ENCODE results near the gene THRB. TPM values are rescaled to one million over a fixed set of nuclear protein-coding genes. Genes with fewer than 3 reads are reported as not detected.

THRB gene
- total RNA-seq, 1 experiment from 2014 or later, result 13.5 TPM

- BruUV-seq (replicated peaks), result no TSS peak
- no peaks in the 10 kb centered on the region for H3K36me3 Mint-ChIP-seq (ENCODE audit: insufficient read depth, unreplicated experiment)
- CTCF ChIA-PET, result no interaction called here
- no peak overlapping the region for H3K4me3 Mint-ChIP-seq (ENCODE audit: low read depth, unreplicated experiment)
- intact Hi-C loops (cut with micrococcal nuclease; ENCODE audit: unreplicated experiment), result no loop called here
- no peaks in the 10 kb centered on the region for H3K9me3 Mint-ChIP-seq (ENCODE audit: low read depth, unreplicated experiment)
- DNase-seq, result no peak
- H3K27ac Mint-ChIP-seq (ENCODE audit: unreplicated experiment), result no peak overlapping the region
- no peaks in the 10 kb centered on the region for H3K4me1 Mint-ChIP-seq (ENCODE audit: low read depth, unreplicated experiment)
- no peaks in the 10 kb centered on the region for H3K27me3 Mint-ChIP-seq (ENCODE audit: unreplicated experiment)
- TF ChIP-seq CTCF (IDR thresholded peaks at IDR 0.05; ENCODE audit: unreplicated experiment), result no peak
Observed at GRCh38 chr3:24258727-24259600, 235.7 kb downstream of the THRB start.

- CTCF ChIA-PET, result no interaction called here
Observed at GRCh38 chr3:24258260-24258659, 236.4 kb downstream of the THRB start.

DNA sequence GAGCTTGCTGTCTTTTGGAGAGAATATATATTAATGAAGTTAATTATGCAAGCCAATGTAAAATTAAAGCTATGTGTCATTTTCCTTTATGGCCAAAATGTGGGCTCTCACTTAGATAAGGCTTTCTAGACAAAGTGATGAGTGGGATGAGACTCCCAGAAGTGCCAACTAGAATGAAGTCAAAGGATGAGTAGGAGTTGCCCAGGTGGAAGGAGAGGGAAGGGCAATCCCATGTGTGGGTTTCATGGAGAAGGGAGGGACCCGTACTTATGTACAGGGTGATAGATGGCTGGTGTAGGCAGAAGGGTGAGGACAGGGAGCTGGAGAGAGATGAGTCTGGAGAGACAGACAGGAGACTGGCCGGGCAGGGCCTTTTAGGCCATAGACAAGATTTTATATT is 239.2 kb downstream of the THRB start:
- no peaks in the 10 kb centered on the region for H3K36me3 Mint-ChIP-seq (ENCODE audit: insufficient read depth, unreplicated experiment)
- no peaks in the 10 kb centered on the region for H3K4me1 Mint-ChIP-seq (ENCODE audit: low read depth, unreplicated experiment)
- intact Hi-C loops (cut with micrococcal nuclease; ENCODE audit: unreplicated experiment), result no loop called here
- no peaks in the 10 kb centered on the region for H3K9me3 Mint-ChIP-seq (ENCODE audit: low read depth, unreplicated experiment)
- no peak for TF ChIP-seq CTCF (IDR thresholded peaks at IDR 0.05; ENCODE audit: unreplicated experiment)
- DNase-seq, result no peak
- H3K4me3 Mint-ChIP-seq (ENCODE audit: low read depth, unreplicated experiment), result no peak overlapping the region
- H3K27ac Mint-ChIP-seq (ENCODE audit: unreplicated experiment), result no peak overlapping the region
- no TSS peak for BruUV-seq (replicated peaks)
- H3K27me3 Mint-ChIP-seq (ENCODE audit: unreplicated experiment), result no peaks in the 10 kb centered on the region
- CTCF ChIA-PET, result interaction anchor here (1.6 kb wide), 1 partner anchor 14 kb away, joined by 4 read pairs; no protein-coding TSS in a partner anchor

More at GRCh38 chr3:24258260-24258659, 236.4 kb downstream of the THRB start:
- no peaks in the 10 kb centered on the region for H3K36me3 Mint-ChIP-seq (ENCODE audit: insufficient read depth, unreplicated experiment)
- H3K9me3 Mint-ChIP-seq (ENCODE audit: low read depth, unreplicated experiment), result no peaks in the 10 kb centered on the region
- no peaks in the 10 kb centered on the region for H3K27me3 Mint-ChIP-seq (ENCODE audit: unreplicated experiment)
- TF ChIP-seq CTCF (IDR thresholded peaks at IDR 0.05; ENCODE audit: unreplicated experiment), result no peak
- DNase-seq, result no peak
- no peak overlapping the region for H3K4me3 Mint-ChIP-seq (ENCODE audit: low read depth, unreplicated experiment)
- no TSS peak for BruUV-seq (replicated peaks)
- H3K27ac Mint-ChIP-seq (ENCODE audit: unreplicated experiment), result no peak overlapping the region
- intact Hi-C loops (cut with micrococcal nuclease; ENCODE audit: unreplicated experiment), result no loop called here
- no peaks in the 10 kb centered on the region for H3K4me1 Mint-ChIP-seq (ENCODE audit: low read depth, unreplicated experiment)

GRCh38 chr3:24254649-24255048 is 240.0 kb downstream of the THRB start:
- no peak for TF ChIP-seq CTCF (IDR thresholded peaks at IDR 0.05; ENCODE audit: unreplicated experiment)
- Mint-ChIP-seq H3K4me1 (ENCODE audit: low read depth, unreplicated experiment) (no peaks in the 10 kb centered on the region), H3K9me3 (ENCODE audit: low read depth, unreplicated experiment) (no peaks in the 10 kb centered on the region), H3K4me3 (ENCODE audit: low read depth, unreplicated experiment) (no peak overlapping the region), H3K27ac (ENCODE audit: unreplicated experiment) (no peak overlapping the region), H3K36me3 (ENCODE audit: insufficient read depth, unreplicated experiment) (no peaks in the 10 kb centered on the region), H3K27me3 (ENCODE audit: unreplicated experiment) (no peaks in the 10 kb centered on the region)
- no peak for DNase-seq
- CTCF ChIA-PET, result interaction anchor here (0.6 to 1.6 kb wide), 2 partner anchors 15 to 205 kb away, joined by 4 to 5 read pairs; no protein-coding TSS in a partner anchor
- no TSS peak for BruUV-seq (replicated peaks)
- intact Hi-C loops (cut with micrococcal nuclease; ENCODE audit: unreplicated experiment), result no loop called here

Measured in Calu3 (cell line).